Trophoblast cell (in vitro differentiated cells and primary cell): Measurements from ENCODE around the gene SIGLEC15.

Experiments
- DNase-seq, 2 donors: peaks; one replicate each; pipeline ENCODE4 v3.0.0-alpha.2; 2016
- H2AFZ ChIP-seq: 2 replicates; pipeline ENCODE4 v1.6.1; 2013; ENCODE audit warnings: low read length, moderate library complexity, mild to moderate bottlenecking; ENCODE audit not compliant: insufficient read depth, poor library complexity
- H2AK5ac ChIP-seq: 2 replicates; pipeline ENCODE4 v1.6.1; 2013; ENCODE audit warnings: mild to moderate bottlenecking, low read length
- H2BK120ac ChIP-seq: 2 replicates; pipeline ENCODE4 v1.6.1; 2013; ENCODE audit warnings: low read length, mild to moderate bottlenecking, moderate library complexity; ENCODE audit not compliant: insufficient read depth, poor library complexity
- H2BK12ac ChIP-seq: 2 replicates; pipeline ENCODE4 v1.6.1; 2013; ENCODE audit warnings: mild to moderate bottlenecking, low read length, moderate library complexity
- H2BK5ac ChIP-seq: 2 replicates; pipeline ENCODE4 v1.6.1; 2013; ENCODE audit warnings: low read length, low read depth, moderate library complexity, mild to moderate bottlenecking; ENCODE audit not compliant: poor library complexity
- H3K14ac ChIP-seq: 2 replicates; pipeline ENCODE4 v1.6.1; 2013; ENCODE audit warnings: mild to moderate bottlenecking, low read length
- H3K18ac ChIP-seq: 2 replicates; pipeline ENCODE4 v1.6.1; 2013; ENCODE audit warnings: mild to moderate bottlenecking, low read length
- H3K23ac ChIP-seq: 2 replicates; pipeline ENCODE4 v1.6.1; 2013; ENCODE audit warnings: low read length
- H3K27ac ChIP-seq: 2 replicates; pipeline ENCODE4 v1.5.1; 2013; ENCODE audit warnings: low read depth, mild to moderate bottlenecking, inconsistent platforms, low read length, moderate library complexity
- H3K27me3 ChIP-seq: 2 replicates; pipeline ENCODE4 v1.6.1; 2013; ENCODE audit warnings: inconsistent platforms, mild to moderate bottlenecking, low read length, moderate library complexity; ENCODE audit not compliant: insufficient read depth
- H3K36me3 ChIP-seq, 2 experiments: 1 replicate in 1 of 2; 2 replicates in 1 of 2; pipeline ENCODE4 v1.6.1; 2013; ENCODE audit warnings: low read length in 2 of 2, mild to moderate bottlenecking in 2 of 2, moderate library complexity in 1 of 2; ENCODE audit not compliant: insufficient read depth in 2 of 2, control insufficient read depth in 1 of 2
- H3K4ac ChIP-seq: 2 replicates; pipeline ENCODE4 v1.6.1; 2013; ENCODE audit warnings: low read depth, mild to moderate bottlenecking, low read length, moderate library complexity
- H3K4me1 ChIP-seq, 2 experiments: 1 replicate in 1 of 2; 2 replicates in 1 of 2; pipeline ENCODE4 v1.6.1; 2013; ENCODE audit warnings: low read length in 2 of 2, mild to moderate bottlenecking in 2 of 2, moderate library complexity in 1 of 2; ENCODE audit not compliant: insufficient read depth in 2 of 2, control insufficient read depth in 1 of 2
- H3K4me2 ChIP-seq: 2 replicates; pipeline ENCODE4 v1.6.1; 2013; ENCODE audit warnings: inconsistent platforms, mild to moderate bottlenecking, low read length, moderate library complexity
- H3K4me3 ChIP-seq: 2 replicates; pipeline ENCODE4 v1.5.1; 2013; ENCODE audit warnings: mild to moderate bottlenecking, low read depth, low read length, inconsistent platforms
- H3K79me1 ChIP-seq: one replicate; pipeline ENCODE4 v1.6.1; 2013; ENCODE audit warnings: low read length
- H3K79me2 ChIP-seq: 2 replicates; pipeline ENCODE4 v1.6.1; 2013; ENCODE audit warnings: low read length, mild to moderate bottlenecking; ENCODE audit not compliant: control insufficient read depth, insufficient read depth, poor library complexity
- H3K9ac ChIP-seq: 2 replicates; pipeline ENCODE4 v1.6.1; 2013; ENCODE audit warnings: mild to moderate bottlenecking, low read length
- H3K9me3 ChIP-seq: 2 replicates; pipeline ENCODE4 v1.6.1; 2013; ENCODE audit warnings: low read depth, mild to moderate bottlenecking, control low read depth, inconsistent platforms, low read length; ENCODE audit not compliant: insufficient read depth
- H4K12ac ChIP-seq: 2 replicates; pipeline ENCODE4 v1.6.1; 2013; ENCODE audit warnings: low read depth, mild to moderate bottlenecking, low read length, moderate library complexity
- H4K8ac ChIP-seq: 2 replicates; pipeline ENCODE4 v1.6.1; 2013; ENCODE audit warnings: low read depth, mild to moderate bottlenecking, low read length, moderate library complexity
- H4K91ac ChIP-seq: one replicate; pipeline ENCODE4 v1.6.1; 2013; ENCODE audit warnings: low read depth, mild to moderate bottlenecking, low read length, moderate library complexity
- WGBS: extraction: QIAGEN DNeasy Blood & Tissue Kit; methylation state at CpG from one replicate; pipeline ENCODE4 v1.1.7; 2013; ENCODE audit warnings: missing lambda C conversion rate; ENCODE audit not compliant: insufficient read length, insufficient coverage; ENCODE audit errors: extremely low coverage; 5-methylcytosine and 5-hydroxymethylcytosine counted together

SIGLEC15 gene

GRCh38 chr18:45787346-45787745, 38.1 kb upstream of the SIGLEC15 start:
- H3K36me3 ChIP-seq = no peaks in the 10 kb centered on the region
- H3K14ac ChIP-seq = no peak overlapping the region
- no peak overlapping the region for H3K4me2 ChIP-seq
- no peak overlapping the region for H2BK12ac ChIP-seq
- no peak overlapping the region for H4K8ac ChIP-seq
- H3K4me1 ChIP-seq = peaks cover 0 to 2% of the 10 kb centered on the region in 2 experiments
- H3K9me3 ChIP-seq = no peaks in the 10 kb centered on the region
- no peak overlapping the region for H3K4ac ChIP-seq
- no peak overlapping the region for H3K27ac ChIP-seq
- no CpG with 5 or more reads among the region's 1 CpG for WGBS
- H3K9ac ChIP-seq = no peak overlapping the region
- H2AK5ac ChIP-seq = no peak overlapping the region
- peaks cover 2% of the 10 kb centered on the region for H3K79me1 ChIP-seq
- no peak overlapping the region for H2BK5ac ChIP-seq
- H3K79me2 ChIP-seq = no peaks in the 10 kb centered on the region
- no peak for DNase-seq
- H4K91ac ChIP-seq = no peak overlapping the region
- H3K23ac ChIP-seq = no peak overlapping the region
- no peak overlapping the region for H2AFZ ChIP-seq
- no peaks in the 10 kb centered on the region for H3K27me3 ChIP-seq
- H4K12ac ChIP-seq = no peak overlapping the region
- H2BK120ac ChIP-seq = no peak overlapping the region
- no peak overlapping the region for H3K18ac ChIP-seq
- no peak overlapping the region for H3K4me3 ChIP-seq

DNA sequence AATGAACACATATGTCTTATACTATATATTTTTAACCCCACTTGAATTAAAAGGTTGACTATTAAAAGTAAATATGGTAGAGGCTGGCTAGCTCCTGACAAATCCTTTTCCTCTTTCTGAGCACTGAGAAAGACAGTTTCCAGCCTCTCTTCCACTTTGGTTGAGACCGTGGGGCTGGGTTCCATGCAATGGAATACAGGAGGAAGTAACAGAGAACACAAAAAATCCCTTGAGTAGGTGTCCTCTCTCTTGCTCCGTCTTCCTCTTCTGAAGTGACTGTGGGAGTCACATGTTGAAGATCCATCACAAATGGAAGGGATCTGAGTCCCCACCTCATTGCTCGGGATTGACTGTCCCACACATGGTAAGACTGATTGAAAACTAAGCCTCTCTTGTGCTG, 36.6 kb upstream of the SIGLEC15 start:
- no peaks in the 10 kb centered on the region for H3K79me2 ChIP-seq
- H3K36me3 ChIP-seq = no peaks in the 10 kb centered on the region
- H4K8ac ChIP-seq = no peak overlapping the region
- DNase-seq = no peak
- no CpG with 5 or more reads among the region's 3 CpGs for WGBS
- H3K9me3 ChIP-seq = no peaks in the 10 kb centered on the region
- H3K27ac ChIP-seq = no peak overlapping the region
- no peak overlapping the region for H2AFZ ChIP-seq
- H2BK120ac ChIP-seq = no peak overlapping the region
- no peaks in the 10 kb centered on the region for H3K27me3 ChIP-seq
- H4K12ac ChIP-seq = no peak overlapping the region
- no peak overlapping the region for H3K18ac ChIP-seq
- no peak overlapping the region for H2BK5ac ChIP-seq
- H2AK5ac ChIP-seq = no peak overlapping the region
- H3K14ac ChIP-seq = no peak overlapping the region
- no peak overlapping the region for H3K4me3 ChIP-seq
- no peaks in the 10 kb centered on the region for H3K79me1 ChIP-seq
- no peak overlapping the region for H3K4me2 ChIP-seq
- H3K4ac ChIP-seq = no peak overlapping the region
- H2BK12ac ChIP-seq = no peak overlapping the region
- no peak overlapping the region for H4K91ac ChIP-seq
- no peak overlapping the region for H3K23ac ChIP-seq
- peaks cover 3 to 6% of the 10 kb centered on the region in 2 experiments for H3K4me1 ChIP-seq
- no peak overlapping the region for H3K9ac ChIP-seq

- H3K27ac ChIP-seq = no peak overlapping the region
- H3K14ac ChIP-seq = no peak overlapping the region
- H2BK120ac ChIP-seq = no peak overlapping the region
- H3K79me2 ChIP-seq = no peaks in the 10 kb centered on the region
- no peak overlapping the region for H3K4ac ChIP-seq
- no peak overlapping the region for H3K9ac ChIP-seq
- no CpG with 5 or more reads among the region's 5 CpGs for WGBS
- H3K23ac ChIP-seq = no peak overlapping the region
- no peak overlapping the region for H3K18ac ChIP-seq
- no peak overlapping the region for H4K91ac ChIP-seq
- no peak overlapping the region for H2BK5ac ChIP-seq
- no peak overlapping the region for H2AFZ ChIP-seq
- peaks cover 3 to 6% of the 10 kb centered on the region in 2 experiments for H3K4me1 ChIP-seq
- no peaks in the 10 kb centered on the region for H3K36me3 ChIP-seq
- H3K4me3 ChIP-seq = no peak overlapping the region
- no peak overlapping the region for H3K4me2 ChIP-seq
- H4K12ac ChIP-seq = no peak overlapping the region
- no peak overlapping the region for H2AK5ac ChIP-seq
- H3K9me3 ChIP-seq = no peaks in the 10 kb centered on the region
- no peak overlapping the region for H4K8ac ChIP-seq
- DNase-seq = no peak
- H3K27me3 ChIP-seq = no peaks in the 10 kb centered on the region
- no peak overlapping the region for H2BK12ac ChIP-seq
- no peaks in the 10 kb centered on the region for H3K79me1 ChIP-seq
Observed at GRCh38 chr18:45792506-45793263, 32.8 kb upstream of the SIGLEC15 start.

GRCh38 chr18:45793264-45793965, 32.1 kb upstream of the SIGLEC15 start:
- Histone ChIP-seq H2BK12ac (no peak overlapping the region), H3K4me2 (peak overlapping the region; percentile 33), H3K4me3 (no peak overlapping the region), H3K4ac (no peak overlapping the region), H3K14ac (no peak overlapping the region), H2AFZ (no peak overlapping the region), H3K18ac (no peak overlapping the region), H4K12ac (no peak overlapping the region), H2BK120ac (no peak overlapping the region), H3K79me1 (no peaks in the 10 kb centered on the region), H4K91ac (no peak overlapping the region), H3K79me2 (no peaks in the 10 kb centered on the region), H2AK5ac (no peak overlapping the region), H3K23ac (no peak overlapping the region), H3K36me3 (no peaks in the 10 kb centered on the region), H4K8ac (no peak overlapping the region), H3K9ac (no peak overlapping the region), H3K27me3 (no peaks in the 10 kb centered on the region), H3K9me3 (no peaks in the 10 kb centered on the region), H3K27ac (no peak overlapping the region), H3K4me1 (peaks cover 3 to 6% of the 10 kb centered on the region in 2 experiments), H2BK5ac (no peak overlapping the region)
- no CpG with 5 or more reads among the region's 4 CpGs for WGBS
- DNase-seq = peak; percentile 98 to 100
